HG03175 (cell line): ENCODE results near the gene KRTAP21-3.
"Not testable (repeated sequence)": the region's sequence is repeated elsewhere in the genome, so short reads cannot be mapped to it uniquely, and the experiment has no call there.

Source experiments
- ATAC-seq: cut with Tn5 transposase; IDR thresholded peaks from one replicate; pipeline ENCODE4 v1.9.1; 2021; ENCODE audit warnings: mild to moderate bottlenecking, moderate library complexity; ENCODE audit not compliant: unreplicated experiment

The KRTAP21-3 gene, protein sequence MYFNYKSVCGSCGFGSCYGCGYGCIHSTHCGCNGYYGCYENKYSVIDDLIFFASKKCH

GRCh38 chr21:30718239-30718909 lies at the start of gene KRTAP21-3:
TSS of gene KRTAP21-3 (minus strand) at chr21:30718777. CDS start at chr21:30718759, 18 bp downstream.
- ATAC-seq: no peak

- ATAC-seq: no peak
Observed at GRCh38 chr21:30760776-30761175, 42.2 kb upstream of the KRTAP21-3 start.

DNA sequence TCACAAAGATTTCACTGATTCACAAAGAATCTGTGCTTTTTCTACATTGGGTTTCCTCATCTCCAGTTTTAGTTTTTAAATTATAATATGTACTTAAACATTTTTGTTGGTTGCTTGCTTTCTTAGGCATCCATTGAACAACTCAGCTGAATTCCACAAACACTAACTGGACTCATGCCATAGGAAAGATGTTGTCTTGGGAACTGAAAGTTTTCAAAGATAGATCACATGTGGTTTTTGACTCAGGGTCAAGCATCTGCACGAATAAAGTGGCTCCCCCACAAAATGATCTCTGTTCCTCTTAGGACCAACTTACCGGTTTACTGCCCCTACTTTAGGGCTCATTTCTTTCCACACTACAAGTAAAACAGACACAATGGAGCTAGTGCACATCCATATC lies 39.7 kb upstream of the KRTAP21-3 start:
- ATAC-seq: no peak

GRCh38 chr21:30755328-30755727 lies 36.8 kb upstream of the KRTAP21-3 start, which contains the start of gene KRTAP21-1:
TSS of gene KRTAP21-1 (minus strand) at chr21:30755428. CDS start at chr21:30755378, 50 bp downstream.
- ATAC-seq: not testable (repeated sequence)

DNA sequence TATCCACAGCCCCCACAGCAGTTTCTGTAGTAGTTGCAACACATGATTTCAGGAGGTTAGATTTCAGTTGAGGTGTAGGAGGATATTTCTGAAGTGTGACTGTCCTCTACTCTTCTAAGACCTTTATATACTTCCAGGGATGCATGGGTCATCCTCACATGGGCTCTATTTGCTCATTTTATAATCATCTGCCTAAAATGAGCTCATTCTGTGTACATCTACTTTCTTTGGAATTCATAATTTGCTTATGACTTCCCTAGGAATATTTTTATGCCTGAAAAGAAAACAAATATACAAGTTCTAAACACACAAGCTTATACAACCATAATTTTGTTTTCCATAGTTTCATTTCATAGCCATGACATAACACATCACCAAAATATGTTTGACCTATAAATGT lies 28.6 kb upstream of the KRTAP21-3 start, which contains the start of gene KRTAP21-2:
TSS of gene KRTAP21-2 (minus strand) at position 101 of the 400 bp plus-strand sequence. CDS start at position 44, 57 bp downstream.
- no peak for ATAC-seq

- ATAC-seq: no peak
Observed at GRCh38 chr21:30740462-30740861, 21.9 kb upstream of the KRTAP21-3 start.

- no peak for ATAC-seq
Observed at GRCh38 chr21:30733026-30733425, 14.4 kb upstream of the KRTAP21-3 start.

GRCh38 chr21:30726726-30727125 lies 8.1 kb upstream of the KRTAP21-3 start:
- no peak for ATAC-seq

DNA sequence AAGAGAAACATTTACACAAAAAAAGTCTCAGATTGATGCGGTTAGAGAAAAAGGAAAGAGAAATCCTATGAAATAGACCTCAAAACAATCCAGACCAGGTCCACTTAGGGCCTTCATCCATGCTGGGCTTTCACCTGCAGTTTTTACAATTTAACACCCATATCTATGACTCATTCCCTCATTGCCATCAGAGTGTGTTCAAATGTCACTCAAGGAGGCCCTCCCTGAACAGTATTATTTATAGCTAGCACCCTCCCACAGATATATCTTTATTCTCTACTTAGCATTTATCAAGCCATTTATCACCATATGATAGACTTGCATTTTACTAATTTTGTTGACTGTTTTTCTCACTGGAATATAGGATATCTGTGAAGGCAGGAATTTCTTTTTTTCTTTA lies 824 bp upstream of the KRTAP21-3 start:
- ATAC-seq: no peak

GRCh38 chr21:30717105-30717504 lies 1.5 kb downstream of the KRTAP21-3 start:
- no peak for ATAC-seq

DNA sequence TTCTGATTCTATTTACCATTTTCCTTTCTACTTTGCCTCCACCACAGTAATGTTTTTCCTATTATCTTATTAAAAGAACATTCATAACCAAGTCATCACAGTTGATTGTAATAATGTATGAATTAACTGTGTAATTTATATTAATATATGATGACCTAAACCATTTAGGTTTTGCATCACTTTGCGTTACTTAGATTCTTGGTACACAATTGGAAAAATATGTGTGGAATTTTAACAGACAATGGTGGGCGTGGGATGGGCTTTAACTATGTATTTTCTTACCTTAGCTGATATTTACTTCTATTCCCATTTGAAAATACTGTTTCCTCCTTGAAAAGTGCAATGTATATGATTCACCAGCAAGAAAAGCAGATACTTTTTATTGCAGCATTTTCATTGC lies 3.6 kb downstream of the KRTAP21-3 start:
- no peak for ATAC-seq

DNA sequence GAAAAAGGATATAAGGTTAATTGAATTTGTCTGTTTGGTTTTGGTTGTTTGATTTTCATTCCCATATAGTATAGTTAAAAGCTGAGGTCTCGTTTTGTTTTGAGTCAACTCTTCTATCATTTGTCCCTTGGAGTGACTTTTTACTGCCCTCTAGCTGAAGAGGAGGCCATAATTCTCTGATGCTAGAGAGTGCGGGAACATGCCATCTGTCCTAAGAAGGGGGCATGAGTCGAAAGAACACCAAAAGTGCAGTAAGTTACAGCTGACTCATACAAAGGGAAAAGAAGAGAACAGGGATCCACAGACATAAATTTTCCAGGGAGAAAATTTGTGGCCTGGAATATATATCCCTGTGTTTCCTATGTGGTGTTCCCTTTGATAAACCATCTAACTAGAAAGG lies 4.1 kb downstream of the KRTAP21-3 start:
- ATAC-seq: no peak

GRCh38 chr21:30713766-30714165 lies 4.8 kb downstream of the KRTAP21-3 start:
- no peak for ATAC-seq

GRCh38 chr21:30710499-30710898 lies 8.1 kb downstream of the KRTAP21-3 start:
- ATAC-seq: no peak

- no peak for ATAC-seq
Observed at GRCh38 chr21:30707409-30707808, 11.2 kb downstream of the KRTAP21-3 start.

DNA sequence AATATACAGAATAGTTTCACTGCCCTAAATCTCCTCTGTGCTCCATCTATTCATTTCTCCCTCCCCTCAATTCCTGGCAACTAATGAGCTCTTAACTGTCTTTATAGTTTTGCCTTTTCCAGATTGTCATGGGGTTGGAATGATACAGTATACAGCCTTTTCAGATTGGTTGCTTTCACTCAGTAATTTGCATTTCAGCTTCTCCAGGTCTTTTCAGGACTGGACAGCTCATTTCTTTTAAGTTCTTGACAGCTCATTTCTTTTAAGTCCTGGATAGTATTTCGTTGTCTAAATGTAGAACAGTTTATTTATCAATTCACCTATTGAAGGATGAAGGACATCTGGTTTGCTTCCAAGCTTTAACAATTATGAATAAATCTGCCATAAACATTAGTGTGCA lies 22.6 kb downstream of the KRTAP21-3 start:
- no peak for ATAC-seq

GRCh38 chr21:30689822-30690221 lies 28.8 kb downstream of the KRTAP21-3 start:
- no peak for ATAC-seq

DNA sequence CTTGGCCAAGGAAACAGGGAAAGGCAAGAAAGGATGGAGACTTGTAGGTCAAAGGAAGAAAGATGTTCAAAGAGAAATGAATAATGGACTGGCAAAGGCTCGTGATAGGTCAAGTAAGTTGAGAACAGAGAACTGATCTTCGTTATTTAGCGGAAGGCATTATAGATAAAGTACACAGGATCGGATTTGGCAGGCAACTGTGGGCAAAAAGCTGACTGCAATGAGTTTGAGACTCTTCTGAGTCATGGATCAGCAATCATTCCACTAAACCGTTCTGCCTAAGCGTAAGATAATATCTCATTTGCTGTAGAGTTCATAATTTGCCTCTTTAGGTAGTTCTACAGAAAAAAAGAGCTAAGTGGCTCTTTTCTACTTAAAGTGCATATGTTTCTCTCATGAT lies 34.1 kb downstream of the KRTAP21-3 start:
- no peak for ATAC-seq

DNA sequence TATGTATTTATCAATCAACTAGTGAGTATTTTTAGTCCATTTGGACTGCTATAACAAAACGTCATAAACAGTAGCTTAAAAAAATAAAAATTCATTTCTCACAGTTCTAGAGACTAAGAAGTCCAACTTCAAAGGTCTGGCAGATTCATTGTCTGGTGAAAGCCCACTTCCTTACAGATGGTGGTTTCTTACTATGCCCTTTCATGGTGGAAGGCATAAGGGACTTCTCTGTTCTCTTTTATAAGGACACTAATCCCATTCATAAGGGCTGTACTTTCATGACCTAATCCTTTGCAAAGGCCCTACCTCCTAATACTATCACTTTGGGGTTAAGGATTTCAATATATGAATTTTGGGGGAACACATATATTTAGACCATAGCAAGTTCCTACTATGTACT lies 38.0 kb downstream of the KRTAP21-3 start:
- ATAC-seq: no peak

DNA sequence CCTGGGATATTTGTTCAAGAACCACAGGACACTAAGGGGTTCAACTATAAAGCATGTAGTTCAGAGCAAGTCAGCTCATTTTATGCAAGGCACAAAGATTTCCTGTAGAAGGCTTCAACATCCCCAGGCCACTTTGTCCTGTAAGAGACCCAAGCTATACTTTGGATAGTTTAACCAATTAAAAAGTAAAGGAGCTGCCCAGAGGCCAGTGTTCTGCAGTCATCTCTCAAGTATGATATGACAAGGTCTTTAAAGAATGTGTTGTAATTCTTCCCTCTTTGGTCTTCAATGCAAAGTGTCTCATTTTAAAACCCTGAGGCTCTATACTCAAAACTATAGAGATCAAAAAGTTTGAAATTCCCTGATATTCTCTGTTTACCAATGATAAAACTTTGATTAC lies 41.8 kb downstream of the KRTAP21-3 start:
- no peak for ATAC-seq

DNA sequence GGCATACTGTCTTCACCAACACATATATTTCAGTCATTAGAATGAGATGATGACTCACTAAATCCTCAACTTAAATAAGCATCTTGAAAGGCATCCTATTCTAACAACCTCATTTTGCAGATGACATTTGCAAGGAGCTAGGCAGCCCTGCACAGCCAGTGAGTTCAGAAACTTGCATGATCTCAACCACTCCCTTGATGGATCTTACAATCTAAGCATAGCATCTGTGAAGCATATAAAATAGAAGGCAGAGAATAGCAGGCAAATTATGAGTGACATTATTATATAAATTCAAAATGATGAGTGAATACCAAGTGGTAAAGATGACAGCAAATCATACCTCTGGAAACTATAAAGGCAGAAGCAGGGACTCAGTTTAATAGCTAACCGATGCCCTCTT lies 44.3 kb downstream of the KRTAP21-3 start:
- ATAC-seq: no peak

GRCh38 chr21:30672985-30673650 lies 45.5 kb downstream of the KRTAP21-3 start:
- no peak for ATAC-seq
